Natural killer cell (primary cell): ENCODE measurements around the gene CXCR1. TPM values are rescaled to one million over a fixed set of nuclear protein-coding genes. Genes with fewer than 3 reads are reported as not detected.

Experiments
- ATAC-seq, 3 donors: fragments of 150-1000 bp in 2 of 3; fragments of 200-7000 bp in 1 of 3; cut with Tn5 transposase; 1 replicate in 1 of 3; 2 replicates in 2 of 3; pipeline ENCODE4 v1.10.0; 2021; ENCODE audit warnings: mild to moderate bottlenecking in 2 of 3, moderate library complexity in 2 of 3
- DNase-seq, 2 donors: peaks; one replicate each; pipeline versions ENCODE4 v3.0.0 to v3.0.0-alpha.2; 2013 to 2021; ENCODE audit warnings: mixed read lengths in 1 of 2
- H3K27ac ChIP-seq: one replicate; pipeline ENCODE4 v1.5.1; 2013; ENCODE audit warnings: mild to moderate bottlenecking, low read length
- H3K27me3 ChIP-seq: one replicate; pipeline ENCODE4 v1.6.1; 2013; ENCODE audit warnings: low read length; ENCODE audit not compliant: control insufficient read depth, insufficient read depth
- H3K36me3 ChIP-seq: one replicate; pipeline ENCODE4 v1.6.1; 2013; ENCODE audit warnings: low read length; ENCODE audit not compliant: control insufficient read depth, insufficient read depth
- H3K4me1 ChIP-seq: one replicate; pipeline ENCODE4 v1.6.1; 2013; ENCODE audit warnings: low read length; ENCODE audit not compliant: control insufficient read depth, insufficient read depth
- H3K4me3 ChIP-seq: one replicate; pipeline ENCODE4 v1.5.1; 2013; ENCODE audit warnings: low read length
- H3K9me3 ChIP-seq: one replicate; pipeline ENCODE4 v1.6.1; 2013; ENCODE audit warnings: low read length; ENCODE audit not compliant: control insufficient read depth, insufficient read depth
- H3K27ac Mint-ChIP-seq, 2 donors: one replicate each; pipeline ENCODE4 v1.8.0; 2022; ENCODE audit warnings: mild to moderate bottlenecking in 2 of 2, mixed read lengths in 2 of 2, moderate library complexity in 1 of 2
- H3K27me3 Mint-ChIP-seq, 2 donors: one replicate each; pipeline ENCODE4 v1.8.0; 2022; ENCODE audit warnings: low read depth in 2 of 2, mixed read lengths in 2 of 2
- H3K36me3 Mint-ChIP-seq: one replicate; pipeline ENCODE4 v1.8.0; 2022; ENCODE audit warnings: mixed read lengths
- H3K4me1 Mint-ChIP-seq, 2 donors: one replicate each; pipeline ENCODE4 v1.8.0; 2022; ENCODE audit warnings: mixed read lengths in 2 of 2
- H3K4me3 Mint-ChIP-seq: one replicate; pipeline ENCODE4 v1.8.0; 2022; ENCODE audit warnings: mild to moderate bottlenecking, moderate library complexity, mixed read lengths
- H3K9me3 Mint-ChIP-seq, 2 donors: one replicate each; pipeline ENCODE4 v1.8.0; 2022; ENCODE audit warnings: mixed read lengths in 2 of 2
- CTCF ChIP-seq: fragments of 200-600 bp; IDR thresholded peaks from one replicate; pipeline ENCODE4 v1.8.0; 2022; ENCODE audit warnings: antibody characterized with exemption
- WGBS: methylation state at CpG from one replicate; pipeline ENCODE4 v1.1.7; 2013; ENCODE audit warnings: missing lambda C conversion rate; ENCODE audit not compliant: insufficient coverage; 5-methylcytosine and 5-hydroxymethylcytosine counted together
- intact Hi-C: fragments of 100-400 bp; cut with micrococcal nuclease; formaldehyde crosslinking; loops from one replicate; pipeline ENCODE4 v1.14.2; 2022
- total RNA-seq, 4 donors: library from RNA; stranded (reverse); fragments of 120-200 nt in 1 of 4; gene quantifications; one replicate each; pipeline versions ENCODE4 v1.2.3 to v1.2.4, GENCODE V29; 2013 to 2022

The CXCR1 gene
- total RNA-seq, 3 donors from 2014 or later (not counting 1 experiment from before 2014, with no cell fraction given), result 9.1 to 19.2 (median 10.6) TPM

DNA sequence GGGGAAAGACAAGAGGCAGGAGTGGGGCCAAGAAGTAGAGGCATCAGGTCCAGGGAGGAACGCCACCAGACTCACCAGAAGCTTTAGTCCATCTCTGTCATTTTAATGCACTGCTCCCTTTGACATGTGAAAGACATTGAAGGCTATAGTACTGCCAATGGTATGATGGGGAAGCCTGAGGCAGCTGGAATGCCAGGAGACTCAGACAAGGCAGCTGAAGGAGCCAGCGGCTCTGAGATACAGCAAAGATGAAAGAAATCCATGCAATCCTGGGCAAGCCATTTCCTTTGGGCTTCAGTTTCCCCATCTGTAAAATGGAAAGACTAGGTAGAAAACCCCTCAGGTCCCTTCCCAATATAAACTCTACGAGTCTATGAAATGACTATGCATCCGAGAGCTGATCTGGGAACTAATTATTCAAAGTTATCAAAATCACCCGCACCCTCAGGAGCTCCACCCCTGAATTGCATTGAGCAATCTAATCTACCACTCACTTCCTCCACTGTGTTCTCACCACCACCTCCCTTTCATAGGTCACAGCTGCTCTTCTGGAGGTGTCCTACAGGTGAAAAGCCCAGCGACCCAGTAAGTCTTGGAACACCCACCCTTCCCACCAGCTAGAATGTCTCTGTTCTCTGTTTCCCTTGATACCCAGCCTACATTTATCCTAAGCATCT lies 37.8 kb downstream of the CXCR1 start:
- Mint-ChIP-seq H3K4me3 (peak overlapping the region; percentile 97), H3K4me1 (peaks cover 81 to 84% of the 10 kb centered on the region in 2 donors), H3K9me3 (no peaks in the 10 kb centered on the region), H3K36me3 (no peaks in the 10 kb centered on the region), H3K27me3 (no peaks in the 10 kb centered on the region), H3K27ac (peak overlapping the region; percentile 75 to 95)
- TF ChIP-seq CTCF, result no peak
- no peaks in the 10 kb centered on the region for H3K27me3 ChIP-seq
- H3K27ac ChIP-seq, result peak overlapping the region; percentile 82
- intact Hi-C loops, result loop anchor here (5.0 kb wide), 1 partner anchor 88 kb away; the partner anchor contains the start of gene ARPC2
- no peaks in the 10 kb centered on the region for H3K36me3 ChIP-seq
- 65% methylated on average over 6 of the region's 6 CpGs for WGBS
- no peaks in the 10 kb centered on the region for H3K9me3 ChIP-seq
- ATAC-seq (peak; percentile 61 to 74 (median 68)), DNase-seq (peak in 1 of 2 donors; percentile 33)
- H3K4me1 ChIP-seq, result peaks cover 74% of the 10 kb centered on the region
- H3K4me3 ChIP-seq, result peak overlapping the region; percentile 47

GRCh38 chr2:218127929-218128455 lies 38.8 kb downstream of the CXCR1 start:
- Mint-ChIP-seq H3K4me3 (peak overlapping the region; percentile 97), H3K36me3 (peaks cover under 1% of the 10 kb centered on the region), H3K9me3 (no peaks in the 10 kb centered on the region), H3K27ac (peak overlapping the region; percentile 75 to 95), H3K4me1 (peaks cover 77 to 79% of the 10 kb centered on the region in 2 donors), H3K27me3 (no peaks in the 10 kb centered on the region)
- Histone ChIP-seq H3K27ac (peak overlapping the region; percentile 82), H3K4me1 (peaks cover 70% of the 10 kb centered on the region), H3K4me3 (no peak overlapping the region), H3K36me3 (no peaks in the 10 kb centered on the region), H3K9me3 (no peaks in the 10 kb centered on the region), H3K27me3 (no peaks in the 10 kb centered on the region)
- no peak for ATAC-seq
- no peak for TF ChIP-seq CTCF
- DNase-seq, result no peak
- intact Hi-C loops, result loop anchor here (5.0 kb wide), 1 partner anchor 89 kb away; the partner anchor contains the start of gene ARPC2
- 98% methylated on average over 3 of the region's 3 CpGs for WGBS

DNA sequence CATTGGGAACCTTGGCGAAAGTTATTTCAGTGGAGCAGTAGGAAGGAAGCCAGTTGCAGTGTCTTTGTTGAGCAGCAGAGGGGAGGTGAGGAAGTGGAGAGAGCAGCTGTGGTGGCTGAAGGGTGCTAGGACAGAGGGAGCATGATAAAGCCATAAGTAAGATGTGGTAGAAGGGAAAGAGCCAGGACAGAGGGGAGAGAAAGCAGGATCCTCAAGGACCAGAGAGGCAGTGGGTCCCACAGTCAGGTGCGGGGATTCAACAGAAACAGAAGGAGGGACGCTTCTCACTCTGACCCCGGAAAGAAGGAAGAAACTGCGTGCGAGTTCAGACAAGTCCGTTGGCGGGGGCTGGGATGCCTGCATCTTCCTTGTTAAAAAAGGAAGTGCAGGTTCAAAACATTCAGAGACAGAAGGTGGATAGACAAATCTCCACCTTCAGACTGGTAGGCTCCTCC lies 41.1 kb downstream of the CXCR1 start, which contains the start of gene CXCR2:
CXCR2 (plus strand) TSS at position 403 of the 455 bp plus-strand sequence. CDS start 8,774 bp downstream, outside the sequence.
- DNase-seq (no peak), ATAC-seq (peak; percentile 33 to 65 (median 49))
- H3K4me3 Mint-ChIP-seq, result peak within 1 kb of the TSS; percentile 87
- no peaks in the 10 kb centered on the region for H3K27me3 ChIP-seq
- H3K9me3 ChIP-seq, result no peaks in the 10 kb centered on the region
- H3K36me3 ChIP-seq, result no peaks in the 10 kb centered on the region
- no peaks in the 10 kb centered on the region for H3K27me3 Mint-ChIP-seq
- TF ChIP-seq CTCF, result no peak
- H3K4me1 ChIP-seq, result peaks cover 59% of the 10 kb centered on the region
- WGBS, result 7% methylated on average over 8 of the region's 8 CpGs
- peak within 1 kb of the TSS; percentile 90 to 93 for H3K27ac Mint-ChIP-seq
- H3K4me1 Mint-ChIP-seq, result peaks cover 56 to 58% of the 10 kb centered on the region in 2 donors
- peaks cover 10% of the 10 kb centered on the region for H3K36me3 Mint-ChIP-seq
- peak within 1 kb of the TSS; percentile 3 for H3K4me3 ChIP-seq
- H3K9me3 Mint-ChIP-seq, result peaks cover 2 to 6% of the 10 kb centered on the region in 2 donors
- intact Hi-C loops, result loop anchor here (5.0 kb wide), 1 partner anchor 92 kb away; the partner anchor contains the start of gene ARPC2
- H3K27ac ChIP-seq, result peak within 1 kb of the TSS; percentile 61
